HCT116 (cell line): ENCODE results near the gene FERD3L. TPM values are rescaled to one million over a fixed set of nuclear protein-coding genes. Genes with fewer than 3 reads are reported as not detected.

Experiments used
- ATAC-seq: fragments of 200-7000 bp; cut with Tn5 transposase; 2 replicates; pipeline ENCODE4 v1.9.1; 2020; ENCODE audit warnings: mild to moderate bottlenecking, moderate library complexity
- BruUV-seq: library from RNA; stranded (reverse); fragments of 400-500 nt; replicated peaks from 2 replicates; lab custom pipeline; 2021; lab: Mats Ljungman, UMichigan
- CTCF ChIA-PET: fragments of 300-600 bp; sonication (Branson Sonifier 250); formaldehyde crosslinking; loops from one replicate; lab custom pipeline; 2021; ENCODE audit warnings: antibody characterized with exemption; lab: Charles Lee
- POLR2A ChIA-PET: fragments of 300-600, 350-600 bp; sonication (Branson Sonifier 250); formaldehyde crosslinking; loops from one replicate; lab custom pipeline; 2021; ENCODE audit warnings: antibody characterized with exemption; lab: Charles Lee
- RAD21 ChIA-PET, 2 experiments: fragments of 300-600 bp; sonication (Branson Sonifier 250); formaldehyde crosslinking; loops; one replicate each; lab custom pipeline; 2023; ENCODE audit warnings: low total read pairs in 2 of 2; ENCODE audit not compliant: uncharacterized antibody in 2 of 2, unreplicated experiment in 2 of 2, low non-redundant PET in 1 of 2; lab: Charles Lee
- DNase-seq: peaks from one replicate; pipeline ENCODE4 v3.0.0-alpha.2; 2010; ENCODE audit warnings: low read depth, low spot score
- H2AFZ ChIP-seq: fragments of 200-600 bp; shearing (Covaris generic), sonication (generic); 2 replicates; pipeline ENCODE4 v1.6.1; 2017; ENCODE audit warnings: low read depth, mixed run types, mixed read lengths, antibody characterized with exemption, low read length; ENCODE audit not compliant: poor library complexity, severe bottlenecking
- H3K27ac ChIP-seq: 2 replicates; pipeline ENCODE4 v1.5.1; 2012; ENCODE audit warnings: low read depth, low read length
- H3K27me3 ChIP-seq: fragments of 200-600 bp; sonication (generic); 2 replicates; pipeline ENCODE4 v1.6.1; 2016; ENCODE audit warnings: mixed run types, low read length, mixed read lengths; ENCODE audit not compliant: insufficient read depth
- H3K36me3 ChIP-seq, 2 experiments: fragments of 200-500 bp in 1 of 2; fragments of 200-600 bp in 1 of 2; sonication (Bioruptor generic) in 1 of 2; sonication (generic) in 1 of 2; 2 replicates each; pipeline versions ENCODE4 v1.5.1 to v1.6.1; 2014 to 2016; ENCODE audit warnings: low read length in 2 of 2, inconsistent platforms in 1 of 2, mixed read lengths in 1 of 2, mixed run types in 1 of 2; ENCODE audit not compliant: insufficient read depth in 2 of 2, control insufficient read depth in 1 of 2
- H3K4me1 ChIP-seq, 2 experiments: fragments of 200-600 bp in 1 of 2; sonication (generic) in 1 of 2; 2 replicates each; pipeline versions ENCODE4 v1.5.1 to v1.6.1; 2012 to 2017; ENCODE audit warnings: low read length in 2 of 2, inconsistent platforms in 1 of 2, mild to moderate bottlenecking in 1 of 2, mixed read lengths in 1 of 2, mixed run types in 1 of 2, moderate library complexity in 1 of 2; ENCODE audit not compliant: insufficient read depth in 2 of 2, control insufficient read depth in 1 of 2
- H3K4me2 ChIP-seq: fragments of 200-600 bp; sonication (generic); 2 replicates; pipeline ENCODE4 v1.6.1; 2017; ENCODE audit warnings: mixed run types, low read length, mixed read lengths
- H3K4me3 ChIP-seq, 2 experiments: fragments of 200-600 bp in 1 of 2; sonication (generic) in 1 of 2; replicated peaks in 1 of 2; 2 replicates each; pipeline ENCODE4 v1.5.1; 2011 to 2016; ENCODE audit warnings: low read length in 2 of 2, control low read depth in 1 of 2, low read depth in 1 of 2, mild to moderate bottlenecking in 1 of 2, mixed read lengths in 1 of 2, mixed run types in 1 of 2
- H3K79me2 ChIP-seq: fragments of 200-600 bp; sonication (generic); 2 replicates; pipeline ENCODE4 v1.6.1; 2017; ENCODE audit warnings: mild to moderate bottlenecking, mixed run types, low read length, moderate library complexity, mixed read lengths; ENCODE audit not compliant: insufficient read depth
- H3K9ac ChIP-seq: fragments of 200-600 bp; sonication (generic); 2 replicates; pipeline ENCODE4 v1.6.1; 2016; ENCODE audit warnings: low read length, mixed read lengths
- H3K9me2 ChIP-seq: fragments of 200-600 bp; sonication (generic), shearing (Covaris generic); 2 replicates; pipeline ENCODE4 v1.6.1; 2017; ENCODE audit warnings: mixed run types, mild to moderate bottlenecking, moderate library complexity; ENCODE audit not compliant: insufficient read depth
- H3K9me3 ChIP-seq, 2 experiments: fragments of 200-500 bp in 1 of 2; fragments of 200-600 bp in 1 of 2; sonication (Bioruptor generic) in 1 of 2; sonication (generic) in 1 of 2; 2 replicates each; pipeline ENCODE4 v1.6.1; 2014 to 2017; ENCODE audit warnings: low read length in 2 of 2, mixed read lengths in 2 of 2, inconsistent platforms in 1 of 2, low read depth in 1 of 2, mild to moderate bottlenecking in 1 of 2, mixed run types in 1 of 2, moderate library complexity in 1 of 2; ENCODE audit not compliant: control insufficient read depth in 1 of 2, insufficient read depth in 1 of 2
- H4K20me1 ChIP-seq: fragments of 200-600 bp; sonication (generic), shearing (Covaris generic); 2 replicates; pipeline ENCODE4 v1.6.1; 2017; ENCODE audit warnings: mixed run types, mild to moderate bottlenecking, moderate library complexity; ENCODE audit not compliant: insufficient read depth
- ATF3 ChIP-seq: IDR thresholded peaks from 2 replicates; pipeline ENCODE4 v1.6.1; 2012
- ELF1 ChIP-seq: IDR thresholded peaks from 2 replicates; pipeline ENCODE4 v1.6.1; 2012; ENCODE audit warnings: low read depth, borderline replicate concordance
- EZH2 ChIP-seq: fragments of 200-600 bp; sonication (generic); IDR thresholded peaks from 2 replicates; pipeline ENCODE4 v1.6.1; 2017; ENCODE audit warnings: antibody characterized with exemption, mixed run types
- EZH2phosphoT487 ChIP-seq: fragments of 200-600 bp; IDR thresholded peaks from 2 replicates; pipeline ENCODE4 v1.6.1; 2018; ENCODE audit warnings: antibody characterized with exemption, borderline replicate concordance
- FOSL1 ChIP-seq: IDR thresholded peaks from 2 replicates; pipeline ENCODE4 v1.6.1; 2012; ENCODE audit warnings: low read depth
- JUND ChIP-seq: IDR thresholded peaks from 2 replicates; pipeline ENCODE4 v1.6.1; 2012
- MAX ChIP-seq: IDR thresholded peaks from 2 replicates; pipeline ENCODE4 v1.6.1; 2012
- POLR2A ChIP-seq: IDR thresholded peaks from 2 replicates; pipeline ENCODE4 v1.7.0; 2011; ENCODE audit warnings: borderline replicate concordance; ENCODE audit not compliant: insufficient read depth, insufficient read length; ENCODE audit errors: extremely low read depth
- REST ChIP-seq: IDR thresholded peaks from 2 replicates; pipeline ENCODE4 v1.6.1; 2012; ENCODE audit warnings: low read depth
- SP1 ChIP-seq: IDR thresholded peaks from 2 replicates; pipeline ENCODE4 v1.6.1; 2012; ENCODE audit warnings: low read depth
- TCF7L2 ChIP-seq: IDR thresholded peaks from 2 replicates; pipeline ENCODE4 v1.7.0; 2011; ENCODE audit warnings: borderline replicate concordance, inconsistent platforms; ENCODE audit not compliant: insufficient read depth, insufficient read length; ENCODE audit errors: extremely low read depth
- intact Hi-C: fragments of 100-400 bp; cut with micrococcal nuclease; formaldehyde crosslinking; loops from 2 replicates; pipeline ENCODE4 v1.10.0; 2022
- total RNA-seq: library from RNA; stranded (reverse); gene quantifications from one replicate; pipeline ENCODE4 v1.2.1, GENCODE V29; 2021; ENCODE audit not compliant: unreplicated experiment

The FERD3L gene
- total RNA-seq, 1 experiment from 2014 or later: not detected

- Histone ChIP-seq H3K4me2 (peak overlapping the region; percentile 56; the same call in 1 of the 2 replicates), H3K27ac (no peak overlapping the region), H3K79me2 (no peaks in the 10 kb centered on the region), H3K27me3 (no peaks in the 10 kb centered on the region), H3K4me1 (peaks cover 6 to 21% of the 10 kb centered on the region in 2 experiments; a peak in 3 of 4 replicates), H3K4me3 (no peak overlapping the region), H3K36me3 (no peaks in the 10 kb centered on the region), H4K20me1 (no peaks in the 10 kb centered on the region), H2AFZ (peak overlapping the region; percentile 38), H3K9ac (no peak overlapping the region), H3K9me3 (no peaks in the 10 kb centered on the region), H3K9me2 (no peaks in the 10 kb centered on the region)
- ATAC-seq (no peak), DNase-seq (no peak)
- TF ChIP-seq EZH2 (no peak), REST (no peak)
- RAD21 ChIA-PET: no interaction called here
- intact Hi-C loops: no loop called here
- CTCF ChIA-PET: no interaction called here
- BruUV-seq: no TSS peak
- POLR2A ChIA-PET: no interaction called here
Observed at GRCh38 chr7:19099924-19100323, 45.3 kb downstream of the FERD3L start.

GRCh38 chr7:19099194-19099593, 46.0 kb downstream of the FERD3L start:
- intact Hi-C loops: no loop called here
- Histone ChIP-seq H3K4me3 (no peak overlapping the region), H3K27me3 (no peaks in the 10 kb centered on the region), H3K9me2 (no peaks in the 10 kb centered on the region), H3K9me3 (no peaks in the 10 kb centered on the region), H3K9ac (no peak overlapping the region), H4K20me1 (no peaks in the 10 kb centered on the region), H3K79me2 (no peaks in the 10 kb centered on the region), H2AFZ (peak overlapping the region; percentile 42), H3K4me2 (no peak overlapping the region), H3K27ac (no peak overlapping the region), H3K36me3 (no peaks in the 10 kb centered on the region), H3K4me1 (peaks cover 6 to 21% of the 10 kb centered on the region in 2 experiments; a peak in 3 of 4 replicates)
- no TSS peak for BruUV-seq
- ChIA-PET POLR2A (no interaction called here), CTCF (no interaction called here), RAD21 (no interaction called here)
- no peak for TF ChIP-seq SP1
- TF ChIP-seq EZH2phosphoT487: no peak
- no peak for TF ChIP-seq FOSL1
- TF ChIP-seq MAX: no peak
- TF ChIP-seq TCF7L2: no peak
- no peak for TF ChIP-seq ELF1
- no peak for TF ChIP-seq POLR2A
- no peak for TF ChIP-seq REST
- no peak for TF ChIP-seq ATF3
- TF ChIP-seq JUND: no peak
- DNase-seq (no peak), ATAC-seq (no peak)
